GM18909 (cell line): Measurements from ENCODE around the gene TGFBRAP1.
A peak's percentile ranks its signal among the peaks of the same experiment; 100 is the strongest.
"Not testable (repeated sequence)": the region's sequence is repeated elsewhere in the genome, so short reads cannot be mapped to it uniquely, and the experiment has no call there.

Source experiments
- ATAC-seq: cut with Tn5 transposase; IDR thresholded peaks from one replicate; pipeline ENCODE4 v1.9.1; 2021; ENCODE audit warnings: mild to moderate bottlenecking; ENCODE audit not compliant: unreplicated experiment, poor library complexity

The TGFBRAP1 gene

GRCh38 chr2:105287692-105288091, 41.8 kb downstream of the TGFBRAP1 start:
- ATAC-seq: peak; percentile 55

DNA sequence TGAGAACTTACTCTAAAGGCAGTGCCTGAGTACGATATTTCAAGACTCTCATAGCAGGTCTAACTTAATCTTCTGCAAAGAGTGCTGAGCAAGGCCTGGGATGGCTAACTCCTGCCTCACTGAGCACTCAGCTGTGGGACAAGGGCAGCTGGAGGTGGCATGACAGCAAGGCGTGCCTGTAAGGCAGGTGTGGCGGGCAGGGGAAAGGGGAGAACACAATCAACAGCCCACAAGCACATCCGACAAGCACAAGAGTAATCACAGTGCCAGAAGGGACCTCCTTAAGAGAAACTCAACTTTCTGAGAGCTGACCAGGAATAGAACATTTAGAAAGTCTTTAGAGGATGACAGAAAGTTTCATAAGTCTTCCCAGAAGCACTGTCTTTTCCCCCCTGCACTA, 46.0 kb downstream of the TGFBRAP1 start:
- no peak for ATAC-seq

DNA sequence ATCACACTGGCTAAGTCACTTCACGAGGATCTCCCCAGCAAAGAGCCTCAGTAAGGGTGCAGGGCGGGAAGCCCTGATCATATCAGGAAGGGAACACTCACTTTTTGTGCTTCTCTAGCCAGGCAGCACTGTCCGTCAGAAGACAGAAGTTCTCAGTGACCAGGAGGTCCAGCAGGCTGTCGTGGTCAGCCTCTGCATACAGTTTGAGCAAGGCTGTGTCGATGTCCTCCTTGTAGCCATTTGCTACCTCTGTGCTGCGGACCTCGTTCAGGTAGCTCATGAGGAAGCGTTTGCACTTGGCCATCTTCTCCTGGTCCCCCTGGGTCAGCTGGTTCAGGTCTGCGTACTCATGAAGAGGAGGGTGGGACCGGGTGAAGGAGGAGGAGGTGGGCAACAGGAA, 49.3 kb downstream of the TGFBRAP1 start:
- ATAC-seq: no peak

DNA sequence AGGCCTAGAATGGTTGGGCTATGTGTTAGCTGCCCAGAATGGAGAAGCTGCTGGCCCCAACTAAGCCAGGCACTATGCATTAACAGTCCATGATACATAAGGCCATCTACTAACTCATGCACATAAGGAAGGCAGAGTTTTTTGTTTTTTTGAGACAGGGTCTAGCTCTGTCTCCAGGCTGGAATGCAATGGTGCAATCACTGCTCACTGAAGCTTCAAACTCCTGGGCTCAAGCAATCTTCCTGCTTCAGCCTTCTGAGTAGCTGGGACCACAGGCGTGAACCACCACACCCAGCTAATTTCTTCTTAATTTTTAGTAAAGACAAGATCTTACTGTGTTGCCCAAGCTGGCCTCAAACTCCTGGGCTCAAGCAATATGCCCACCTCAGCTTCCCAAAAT, 50.4 kb downstream of the TGFBRAP1 start:
- ATAC-seq: no peak

GRCh38 chr2:105278654-105279053, 50.9 kb downstream of the TGFBRAP1 start:
- ATAC-seq: no peak

DNA sequence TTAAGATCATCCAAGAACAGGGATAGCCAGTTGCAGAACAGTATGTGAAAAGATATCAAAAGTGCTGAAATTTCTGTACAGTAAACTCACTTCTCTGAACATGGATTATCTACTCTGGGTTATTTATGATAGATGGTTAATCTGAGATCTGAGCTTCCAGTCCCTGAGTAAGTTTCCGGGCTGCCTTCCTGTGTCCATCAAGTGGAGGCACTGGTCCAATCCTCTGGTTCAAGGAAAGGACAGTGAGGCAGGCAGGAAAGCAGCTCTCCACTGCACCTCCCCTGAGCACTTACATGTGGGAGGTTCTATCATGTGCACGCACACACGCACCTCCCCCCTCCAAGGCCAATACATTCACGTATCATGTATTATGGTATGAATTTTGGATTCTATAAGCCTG, 55.5 kb downstream of the TGFBRAP1 start:
- no peak for ATAC-seq

- no peak for ATAC-seq
These were observed 57.4 kb downstream of the TGFBRAP1 start for GRCh38 chr2:105272176-105272575.

GRCh38 chr2:105271393-105272045, 58.0 kb downstream of the TGFBRAP1 start:
- ATAC-seq: no peak

- no peak for ATAC-seq
These were observed 60.1 kb downstream of the TGFBRAP1 start for GRCh38 chr2:105269426-105269825.

DNA sequence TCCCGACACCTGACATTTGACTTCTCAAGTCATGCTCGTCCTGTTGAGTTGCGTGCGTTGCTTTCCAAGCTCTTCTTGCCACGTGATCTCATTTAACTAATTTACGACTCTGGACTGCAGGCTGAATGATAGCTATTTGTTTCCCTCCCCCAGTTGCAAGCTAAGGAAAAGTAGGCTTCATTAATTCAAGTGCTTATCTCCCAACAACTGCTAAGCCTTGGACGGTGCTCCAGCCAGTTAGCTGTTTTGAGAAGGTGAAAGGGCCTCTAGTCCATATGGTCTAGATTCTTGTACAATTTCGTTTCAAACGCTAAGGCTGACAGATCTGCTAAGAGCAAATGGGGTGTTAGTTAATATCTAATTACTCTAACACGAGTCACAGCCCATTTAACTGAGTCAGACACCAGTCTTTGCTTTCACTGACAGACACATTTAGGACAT, 66.9 kb downstream of the TGFBRAP1 start:
- ATAC-seq: no peak

- ATAC-seq: no peak
These were observed 68.5 kb downstream of the TGFBRAP1 start for GRCh38 chr2:105261061-105261460.

- no peak for ATAC-seq
These were observed 70.6 kb downstream of the TGFBRAP1 start for GRCh38 chr2:105258835-105259350.

GRCh38 chr2:105257981-105258380, 71.6 kb downstream of the TGFBRAP1 start:
- ATAC-seq: no peak

GRCh38 chr2:105256431-105257047, 73.0 kb downstream of the TGFBRAP1 start:
- ATAC-seq: no peak

DNA sequence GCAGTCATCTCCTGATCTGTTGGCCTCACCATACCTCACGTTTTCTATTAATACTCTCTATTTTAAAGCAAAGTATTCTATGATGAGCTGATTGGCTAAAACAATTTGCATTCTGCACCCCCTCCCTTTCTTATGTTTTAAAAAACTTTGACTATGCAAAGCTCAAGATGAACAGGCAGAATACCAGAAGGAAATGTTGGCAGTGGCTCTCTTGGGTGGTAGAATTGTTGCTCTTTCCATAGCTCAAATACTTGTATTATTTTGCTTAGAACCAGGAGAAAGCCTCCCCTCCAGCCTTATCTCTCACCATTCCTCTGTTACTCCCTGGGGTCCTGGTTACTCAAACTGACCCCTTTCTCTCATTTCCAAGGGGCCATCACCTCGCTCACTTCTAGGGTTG, 73.6 kb downstream of the TGFBRAP1 start:
- ATAC-seq: no peak

DNA sequence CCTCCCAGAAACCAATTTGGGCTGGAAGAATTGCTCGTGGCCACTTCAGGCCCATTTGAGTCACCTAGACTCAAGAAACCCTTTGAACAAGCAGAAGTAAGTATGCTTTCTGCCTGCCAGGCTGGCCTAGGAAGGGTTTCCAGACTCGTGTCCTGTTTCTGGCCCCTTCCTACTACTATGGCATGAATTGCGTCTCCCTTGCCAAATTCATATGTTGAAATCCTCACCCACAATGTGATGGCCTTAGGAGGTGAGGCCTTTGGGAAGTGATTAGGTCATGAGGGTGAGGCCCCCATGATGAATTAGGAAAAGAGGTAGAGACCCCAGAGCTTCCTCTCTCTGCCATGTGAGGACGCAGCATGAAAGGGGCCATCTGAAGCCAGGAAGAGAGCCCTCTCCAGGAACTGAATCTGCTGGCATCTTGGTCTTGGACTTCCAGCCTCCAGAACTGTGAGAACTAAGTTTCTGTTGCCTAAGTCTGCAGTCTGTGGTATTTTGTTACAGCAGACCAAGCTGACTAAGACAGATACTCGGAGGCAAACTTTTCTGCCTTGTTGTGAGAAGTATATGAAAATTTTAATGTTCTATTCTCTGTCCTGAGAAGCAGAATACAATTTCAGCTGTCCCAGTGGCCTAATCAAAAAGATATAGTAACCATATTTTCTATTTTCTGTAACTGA, 74.9 kb downstream of the TGFBRAP1 start:
- ATAC-seq: no peak

- no peak for ATAC-seq
These were observed 77.3 kb downstream of the TGFBRAP1 start for GRCh38 chr2:105252271-105252670.

DNA sequence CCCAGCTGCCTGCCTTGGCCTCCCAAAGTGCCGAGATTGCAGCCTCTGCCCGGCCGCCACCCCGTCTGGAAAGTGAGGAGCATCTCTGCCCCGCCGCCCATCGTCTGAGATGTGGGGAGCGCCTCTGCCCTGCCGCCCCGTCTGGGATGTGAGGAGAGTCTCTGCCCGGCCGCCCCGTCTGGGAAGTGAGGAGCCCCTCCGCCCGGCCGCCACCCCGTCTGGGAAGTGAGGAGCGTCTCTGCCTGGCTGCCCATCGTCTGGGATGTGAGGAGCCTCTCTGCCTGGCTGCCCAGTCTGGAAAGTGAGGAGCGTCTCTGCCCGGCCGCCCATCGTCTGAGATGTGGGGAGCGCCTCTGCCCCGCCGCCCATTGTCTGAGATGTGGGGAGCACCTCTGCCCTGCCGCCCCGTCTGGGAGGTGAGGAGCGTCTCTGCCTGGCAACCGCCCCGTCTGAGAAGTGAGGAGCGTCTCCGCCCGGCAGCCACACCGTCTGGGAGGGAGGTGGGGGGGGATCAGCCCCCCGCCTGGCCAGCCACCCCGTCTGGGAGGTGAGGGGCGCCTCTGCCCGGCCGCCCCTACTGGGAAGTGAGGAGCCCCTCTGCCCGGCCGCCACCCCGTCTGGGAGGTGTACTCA, 78.4 kb downstream of the TGFBRAP1 start:
- not testable (repeated sequence) for ATAC-seq

DNA sequence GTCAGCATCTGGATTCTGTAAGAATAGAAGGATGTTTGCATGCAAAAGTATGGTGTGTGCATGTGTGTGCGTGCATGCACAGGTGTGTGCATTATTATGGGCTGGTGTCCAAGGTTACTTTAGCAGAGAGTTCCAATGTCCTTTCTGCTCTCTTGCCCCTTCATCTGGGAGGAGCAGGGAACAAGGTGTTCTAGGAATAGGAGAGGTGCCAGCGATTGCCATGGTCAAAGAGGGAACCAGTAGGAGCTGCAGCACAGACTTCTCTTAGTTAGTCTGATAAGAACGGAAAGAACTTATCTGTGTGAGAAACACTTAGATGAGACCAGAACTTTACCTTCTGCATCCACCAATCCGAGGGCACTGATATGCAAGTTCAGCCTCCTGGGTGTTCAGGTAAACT, 79.6 kb downstream of the TGFBRAP1 start:
- ATAC-seq: no peak

GRCh38 chr2:105249181-105249580, 80.4 kb downstream of the TGFBRAP1 start:
- no peak for ATAC-seq
